Activated naive CD4-positive, alpha-beta T cell treated with anti-CD3 and anti-CD28 coated beads for 36 hours (primary cell): ENCODE measurements around the gene SIK3. TPM values are rescaled to one million over a fixed set of nuclear protein-coding genes. Genes with fewer than 3 reads are reported as not detected.

ENCODE experiments used
- CTCF ChIA-PET: fragments of 350-600 bp; sonication (Branson Sonifier 250); formaldehyde crosslinking; loops from one replicate; lab custom pipeline; 2021; ENCODE audit warnings: antibody characterized with exemption; lab: Charles Lee
- DNase-seq: peaks from one replicate; pipeline ENCODE4 v3.0.0-alpha.2; 2020
- H3K27ac Mint-ChIP-seq: one replicate; pipeline ENCODE4 v1.8.0; 2021; ENCODE audit warnings: mild to moderate bottlenecking, mixed read lengths
- H3K27me3 Mint-ChIP-seq: one replicate; pipeline ENCODE4 v1.8.0; 2021; ENCODE audit warnings: low read depth, mixed read lengths
- H3K36me3 Mint-ChIP-seq: one replicate; pipeline ENCODE4 v1.8.0; 2021; ENCODE audit warnings: low read depth, mixed read lengths
- H3K4me1 Mint-ChIP-seq: one replicate; pipeline ENCODE4 v1.8.0; 2021; ENCODE audit warnings: low read depth, mixed read lengths
- H3K4me3 Mint-ChIP-seq: one replicate; pipeline ENCODE4 v1.8.0; 2021; ENCODE audit warnings: mild to moderate bottlenecking, moderate library complexity, mixed read lengths
- H3K9me3 Mint-ChIP-seq: one replicate; pipeline ENCODE4 v1.8.0; 2021; ENCODE audit warnings: mixed read lengths
- intact Hi-C: fragments of 100-400 bp; cut with micrococcal nuclease; formaldehyde crosslinking; loops from one replicate; pipeline ENCODE4 v1.15.1; 2023
- total RNA-seq, 2 experiments: library from RNA; stranded (reverse); gene quantifications; one replicate each; pipeline ENCODE4 v1.2.3, GENCODE V29; 2021

The SIK3 gene
- total RNA-seq, 2 experiments from 2014 or later, result 13.8 to 15.7 TPM

DNA sequence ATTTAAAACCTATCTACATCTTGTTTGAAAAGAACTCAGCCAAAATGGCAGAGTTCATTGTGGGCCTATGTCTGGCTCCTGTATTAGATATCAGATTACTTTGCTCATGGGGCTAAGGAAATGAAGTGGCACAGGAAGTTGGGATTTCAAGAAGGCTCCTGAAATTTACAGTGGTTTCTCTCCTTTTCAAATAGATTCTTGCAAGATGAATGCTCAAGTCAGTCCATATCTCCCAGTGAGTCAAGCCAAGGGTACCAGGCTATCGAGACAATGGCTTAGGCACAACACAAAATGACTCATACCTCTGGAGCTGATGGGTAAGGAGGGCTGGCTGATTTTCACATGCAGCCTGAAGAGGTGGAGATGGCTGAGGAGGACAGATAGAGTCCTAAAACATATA lies 236.7 kb downstream of the SIK3 start:
- Mint-ChIP-seq H3K27ac (peak overlapping the region; percentile 19), H3K27me3 (no peaks in the 10 kb centered on the region), H3K4me1 (peaks cover 9% of the 10 kb centered on the region), H3K4me3 (no peak overlapping the region), H3K9me3 (no peaks in the 10 kb centered on the region), H3K36me3 (peaks cover 29% of the 10 kb centered on the region)
- intact Hi-C loops, result no loop called here
- CTCF ChIA-PET, result interaction anchor here (1.5 kb wide), 1 partner anchor 19 kb away, joined by 4 read pairs; no protein-coding TSS in a partner anchor
- DNase-seq, result no peak

DNA sequence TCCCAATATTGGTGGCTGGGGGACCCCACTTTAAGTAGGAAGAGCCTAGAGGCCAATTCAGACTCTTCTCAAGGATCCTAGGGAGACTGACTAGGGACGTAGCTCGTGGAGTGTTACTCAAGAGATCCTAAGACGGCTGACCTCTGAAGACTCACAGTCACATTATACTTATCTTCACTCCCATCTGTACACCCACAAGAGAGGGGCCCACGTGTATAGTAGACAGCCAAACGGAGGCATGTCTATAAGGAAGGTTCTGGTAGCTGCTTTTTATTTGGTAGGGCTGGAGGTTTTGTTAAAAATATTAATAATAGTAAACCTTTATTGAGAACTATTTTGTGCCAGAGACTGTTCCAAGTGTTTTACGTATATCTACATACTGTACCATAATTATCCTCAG lies 237.9 kb downstream of the SIK3 start:
- intact Hi-C loops, result no loop called here
- H3K4me1 Mint-ChIP-seq, result peaks cover 21% of the 10 kb centered on the region
- CTCF ChIA-PET, result interaction anchor here (0.6 kb wide), 1 partner anchor 118 kb away, joined by 3 read pairs; no protein-coding TSS in a partner anchor
- no peak overlapping the region for H3K27ac Mint-ChIP-seq
- H3K9me3 Mint-ChIP-seq, result no peaks in the 10 kb centered on the region
- H3K27me3 Mint-ChIP-seq, result no peaks in the 10 kb centered on the region
- H3K4me3 Mint-ChIP-seq, result no peak overlapping the region
- H3K36me3 Mint-ChIP-seq, result peaks cover 31% of the 10 kb centered on the region
- DNase-seq, result no peak

DNA sequence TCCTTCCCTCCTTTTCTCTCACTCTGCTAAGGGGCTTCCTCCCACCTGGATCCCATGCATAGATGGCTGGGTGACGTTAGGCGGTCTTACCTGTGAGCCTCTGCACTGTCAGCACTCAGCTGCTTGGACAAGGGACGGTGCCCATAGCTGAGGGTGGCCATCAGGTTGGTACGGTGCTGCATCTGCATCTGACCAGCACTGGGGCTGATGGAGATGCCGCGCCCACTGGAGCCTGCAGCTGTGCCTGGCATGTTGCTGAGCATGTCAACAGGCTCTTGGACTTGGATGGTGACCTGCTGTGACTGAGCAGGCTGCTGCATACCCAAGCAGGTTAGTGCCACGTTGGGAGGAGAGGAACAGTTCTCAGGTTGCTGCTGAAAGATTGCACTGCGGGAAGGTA lies 239.1 kb downstream of the SIK3 start:
- Mint-ChIP-seq H3K36me3 (peaks cover 40% of the 10 kb centered on the region), H3K4me3 (no peak overlapping the region), H3K27me3 (no peaks in the 10 kb centered on the region), H3K9me3 (no peaks in the 10 kb centered on the region), H3K27ac (no peak overlapping the region), H3K4me1 (peaks cover 30% of the 10 kb centered on the region)
- CTCF ChIA-PET, result interaction anchor here (0.7 to 1.1 kb wide), 2 partner anchors 23 to 322 kb away, joined by 4 read pairs; no protein-coding TSS in a partner anchor
- no peak for DNase-seq
- intact Hi-C loops, result no loop called here

DNA sequence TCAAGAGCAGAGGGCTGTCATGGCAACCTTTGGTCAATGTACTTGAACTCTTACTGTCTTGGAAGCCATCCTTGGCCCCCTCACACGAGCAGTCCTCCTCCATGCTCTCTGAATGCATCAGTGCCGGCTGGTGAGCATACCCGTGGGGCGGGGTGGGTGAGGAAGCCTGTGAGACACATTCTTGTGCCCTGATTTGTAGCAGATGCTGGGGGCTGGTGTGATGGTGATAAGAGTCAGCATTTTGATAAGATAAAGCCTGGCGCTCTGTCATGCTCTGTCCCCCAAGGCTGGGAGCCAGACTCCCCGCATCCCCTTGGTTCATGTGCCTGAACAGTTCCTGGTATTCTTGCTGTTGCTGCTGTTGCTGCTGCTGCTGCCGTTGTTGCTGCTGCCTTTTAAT lies 240.3 kb downstream of the SIK3 start:
- intact Hi-C loops, result no loop called here

DNA sequence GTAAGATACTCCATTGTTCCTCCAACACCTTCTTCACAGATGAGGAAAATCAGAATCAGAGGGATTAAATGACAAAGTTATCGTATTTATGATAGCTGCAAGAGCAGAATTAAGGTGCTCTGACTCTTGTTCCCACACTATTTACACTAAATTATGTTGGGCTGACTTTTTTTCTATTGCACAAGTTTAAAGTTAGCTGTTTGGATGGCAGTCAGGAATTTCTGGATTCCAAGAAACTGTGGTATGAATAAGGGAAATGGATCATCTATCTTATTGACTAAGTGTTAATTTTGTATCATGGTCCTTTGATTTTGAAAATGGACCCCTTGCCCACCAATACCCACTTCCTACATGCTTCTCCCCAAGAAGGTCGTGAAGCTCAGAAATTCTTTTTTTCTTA lies 240.9 kb downstream of the SIK3 start:
- H3K36me3 Mint-ChIP-seq, result peaks cover 38% of the 10 kb centered on the region
- H3K4me1 Mint-ChIP-seq, result peaks cover 48% of the 10 kb centered on the region
- DNase-seq, result no peak
- no peak overlapping the region for H3K27ac Mint-ChIP-seq
- H3K27me3 Mint-ChIP-seq, result no peaks in the 10 kb centered on the region
- intact Hi-C loops, result no loop called here
- CTCF ChIA-PET, result no interaction called here
- no peaks in the 10 kb centered on the region for H3K9me3 Mint-ChIP-seq
- H3K4me3 Mint-ChIP-seq, result no peak overlapping the region

More for the DNA sequence above, 240.3 kb downstream of the SIK3 start:
- H3K4me3 Mint-ChIP-seq, result no peak overlapping the region
- peaks cover 38% of the 10 kb centered on the region for H3K36me3 Mint-ChIP-seq
- no peaks in the 10 kb centered on the region for H3K9me3 Mint-ChIP-seq
- H3K27me3 Mint-ChIP-seq, result no peaks in the 10 kb centered on the region
- no peak overlapping the region for H3K27ac Mint-ChIP-seq
- DNase-seq, result no peak
- CTCF ChIA-PET, result no interaction called here
- H3K4me1 Mint-ChIP-seq, result peaks cover 42% of the 10 kb centered on the region

DNA sequence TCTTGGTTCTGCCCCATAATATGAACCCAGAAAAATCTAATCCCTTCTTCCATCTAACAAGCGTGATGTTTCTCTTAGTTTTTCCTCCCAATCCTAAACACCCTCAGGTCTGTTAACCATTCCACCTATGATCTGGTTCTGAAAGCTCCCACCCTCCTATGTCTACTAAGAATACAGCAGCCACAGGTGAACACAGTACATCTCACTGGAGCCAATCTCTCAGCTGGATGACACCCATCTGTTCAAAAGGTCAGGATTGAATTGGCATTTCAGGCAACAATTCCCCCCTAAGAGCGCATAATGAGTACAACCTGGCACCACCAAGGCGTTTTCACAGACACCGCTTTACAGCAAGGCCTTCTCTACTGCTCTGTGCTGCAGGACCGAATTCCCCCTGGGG lies 241.8 kb downstream of the SIK3 start:
- H3K36me3 Mint-ChIP-seq, result peaks cover 32% of the 10 kb centered on the region
- peaks cover 54% of the 10 kb centered on the region for H3K4me1 Mint-ChIP-seq
- CTCF ChIA-PET, result interaction anchor here (1.3 kb wide), 1 partner anchor 65 kb away, joined by 5 read pairs; the partner anchor contains the start of gene APOA5

DNA sequence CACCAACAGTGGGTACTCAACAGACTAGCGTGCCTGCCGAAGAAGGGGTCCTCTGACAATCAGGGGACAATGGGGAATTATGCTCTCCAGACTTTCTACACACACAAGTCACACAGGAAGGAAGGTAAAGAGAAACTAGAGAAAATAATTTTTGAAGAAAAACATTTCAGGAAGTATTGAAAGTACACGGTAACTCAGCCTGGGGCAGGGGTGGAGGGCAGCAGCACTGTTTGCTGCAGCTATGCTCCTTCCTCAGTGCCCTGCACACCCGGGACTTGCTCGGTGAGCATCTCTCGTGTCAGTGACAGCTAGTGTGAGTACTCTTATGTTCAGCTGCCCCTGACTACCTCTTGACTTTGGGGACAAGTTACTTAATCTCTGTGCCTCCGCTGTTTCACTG lies 242.8 kb downstream of the SIK3 start:
- no peaks in the 10 kb centered on the region for H3K9me3 Mint-ChIP-seq
- H3K27me3 Mint-ChIP-seq, result no peaks in the 10 kb centered on the region
- intact Hi-C loops, result no loop called here
- CTCF ChIA-PET, result interaction anchor here (1.3 kb wide), 1 partner anchor 64 kb away, joined by 5 read pairs; the partner anchor contains the start of gene APOA5
- no peak overlapping the region for H3K4me3 Mint-ChIP-seq
- peaks cover 28% of the 10 kb centered on the region for H3K36me3 Mint-ChIP-seq
- no peak for DNase-seq
- H3K27ac Mint-ChIP-seq, result no peak overlapping the region
- peaks cover 59% of the 10 kb centered on the region for H3K4me1 Mint-ChIP-seq

More for the DNA sequence above, 241.8 kb downstream of the SIK3 start:
- Mint-ChIP-seq H3K27me3 (no peaks in the 10 kb centered on the region), H3K27ac (no peak overlapping the region), H3K9me3 (no peaks in the 10 kb centered on the region), H3K4me3 (no peak overlapping the region)
- DNase-seq, result no peak
- intact Hi-C loops, result no loop called here

DNA sequence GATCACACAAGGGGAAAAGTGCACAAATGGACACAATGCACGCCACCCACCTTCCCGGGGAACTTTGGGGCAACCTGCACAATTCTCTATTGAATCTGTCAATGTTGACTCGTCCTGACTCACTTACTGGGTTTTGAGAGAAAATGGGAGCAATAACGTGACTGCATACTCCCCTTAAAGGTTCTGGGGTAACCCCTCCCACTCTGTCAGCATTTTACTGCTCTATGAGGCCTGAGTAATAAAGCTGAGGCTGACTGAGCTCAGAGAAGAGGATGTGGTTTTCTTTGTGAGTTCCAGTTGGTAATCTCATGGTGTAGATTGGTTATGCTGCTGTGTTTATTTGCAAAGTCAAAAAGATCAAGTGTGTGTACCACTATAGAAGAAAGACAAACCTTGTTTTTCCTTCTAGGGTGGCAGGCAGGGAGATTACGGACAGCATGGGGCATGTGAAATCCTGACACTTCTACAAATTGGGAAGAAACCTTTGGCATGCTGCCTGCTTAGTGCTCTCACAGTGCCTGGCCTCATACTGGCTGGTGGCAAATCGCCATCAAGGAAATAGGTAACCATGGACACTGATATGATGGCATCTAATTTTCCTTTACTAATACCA lies 244.7 kb downstream of the SIK3 start:
- peak overlapping the region; percentile 7 for H3K4me3 Mint-ChIP-seq
- CTCF ChIA-PET, result interaction anchor here (0.6 to 4.8 kb wide), 11 partner anchors 9 to 378 kb away, joined by 3 to 38 read pairs (median 3); partner anchors contain the start of genes APOA1 and SIDT2
- DNase-seq, result peak; percentile 80

DNA sequence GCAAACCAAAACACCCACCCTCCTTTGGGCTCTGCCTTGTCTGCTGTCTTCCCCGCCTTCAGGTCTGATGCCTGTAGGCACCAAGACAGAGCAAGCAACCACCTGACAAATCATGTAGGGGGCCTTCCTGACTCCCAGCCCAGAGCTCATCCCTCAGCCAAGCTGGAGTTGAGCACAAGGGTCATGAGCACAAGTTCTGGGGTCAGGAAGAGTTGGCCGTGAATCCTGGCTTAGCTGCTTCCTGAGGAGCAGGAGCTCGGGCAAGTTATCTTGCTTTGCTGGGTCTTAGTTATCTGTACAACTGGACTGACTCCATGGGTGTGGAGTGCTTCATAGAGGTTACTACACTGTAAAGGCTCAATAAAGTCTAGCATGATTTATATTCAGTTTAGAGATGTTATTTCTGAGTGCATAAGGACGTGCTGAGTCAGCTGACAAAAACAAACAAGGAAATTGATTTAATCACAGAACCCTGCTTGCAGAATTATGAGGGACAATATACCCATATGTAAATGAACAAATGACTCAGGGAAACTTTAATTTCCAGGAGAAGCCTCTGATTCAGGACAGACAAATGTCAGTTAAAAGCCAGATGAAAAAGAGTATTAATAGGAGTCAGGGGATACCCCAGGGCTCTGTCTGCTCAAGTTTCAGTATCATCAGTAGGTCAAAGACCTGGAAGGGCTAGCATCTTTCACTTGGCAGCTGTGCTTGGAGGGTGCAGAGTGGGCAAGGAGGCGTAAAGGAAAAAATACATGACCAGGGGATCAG lies 245.8 kb downstream of the SIK3 start:
- Mint-ChIP-seq H3K27ac (peak overlapping the region; percentile 88), H3K4me3 (peak overlapping the region; percentile 47), H3K9me3 (no peaks in the 10 kb centered on the region), H3K4me1 (peaks cover 59% of the 10 kb centered on the region), H3K36me3 (peaks cover 18% of the 10 kb centered on the region), H3K27me3 (no peaks in the 10 kb centered on the region)
- DNase-seq, result peak; percentile 31
- CTCF ChIA-PET, result interaction anchor here (0.7 to 4.8 kb wide), 8 partner anchors 8 to 374 kb away, joined by 3 to 38 read pairs (median 4); partner anchors contain the start of genes APOA1 and APOA5
- intact Hi-C loops, result loop anchor here (1.0 to 5.0 kb wide), 17 partner anchors 30 to 1135 kb away; partner anchors contain the start of genes CEP164, IL10RA, SIDT2 and SIK3

More for the DNA sequence above, 244.7 kb downstream of the SIK3 start:
- no peaks in the 10 kb centered on the region for H3K27me3 Mint-ChIP-seq
- no peaks in the 10 kb centered on the region for H3K9me3 Mint-ChIP-seq
- peaks cover 24% of the 10 kb centered on the region for H3K36me3 Mint-ChIP-seq
- peaks cover 59% of the 10 kb centered on the region for H3K4me1 Mint-ChIP-seq
- intact Hi-C loops, result loop anchor here (1.0 to 5.0 kb wide), 15 partner anchors 29 to 1134 kb away; partner anchors contain the start of genes IL10RA, SIDT2 and SIK3
- H3K27ac Mint-ChIP-seq, result peak overlapping the region; percentile 88

DNA sequence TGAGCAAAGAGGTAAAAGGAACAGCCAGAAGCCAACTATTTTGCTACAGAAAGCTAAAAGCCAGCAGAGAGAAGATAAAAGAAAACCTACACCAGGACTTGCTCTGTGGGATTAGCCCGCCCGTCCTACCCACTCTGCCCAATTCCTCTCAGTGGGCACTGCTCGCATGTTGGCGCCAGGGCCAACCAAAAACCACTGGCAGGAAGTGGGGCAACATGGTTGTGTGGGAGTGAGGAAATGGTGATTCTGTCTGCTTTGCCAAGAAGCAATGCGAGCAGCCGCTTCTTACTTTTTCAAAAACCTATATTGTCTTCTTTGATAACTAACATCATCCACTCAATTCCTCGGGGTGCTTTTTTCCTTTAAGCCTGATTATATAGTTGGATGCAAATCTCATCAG lies 246.6 kb downstream of the SIK3 start:
- CTCF ChIA-PET, result interaction anchor here (0.7 to 4.8 kb wide), 7 partner anchors 11 to 255 kb away, joined by 3 to 38 read pairs (median 4); partner anchors contain the start of genes APOA1, APOA5 and ZPR1
- H3K4me1 Mint-ChIP-seq, result peaks cover 54% of the 10 kb centered on the region
- H3K4me3 Mint-ChIP-seq, result no peak overlapping the region
- peaks cover 23% of the 10 kb centered on the region for H3K36me3 Mint-ChIP-seq
- no peaks in the 10 kb centered on the region for H3K9me3 Mint-ChIP-seq
- no peaks in the 10 kb centered on the region for H3K27me3 Mint-ChIP-seq
- peak overlapping the region; percentile 48 for H3K27ac Mint-ChIP-seq
- peak; percentile 72 for DNase-seq
- intact Hi-C loops, result loop anchor here (1.0 to 5.0 kb wide), 7 partner anchors 15 to 1136 kb away; partner anchors contain the start of genes CEP164, IL10RA and ZPR1

DNA sequence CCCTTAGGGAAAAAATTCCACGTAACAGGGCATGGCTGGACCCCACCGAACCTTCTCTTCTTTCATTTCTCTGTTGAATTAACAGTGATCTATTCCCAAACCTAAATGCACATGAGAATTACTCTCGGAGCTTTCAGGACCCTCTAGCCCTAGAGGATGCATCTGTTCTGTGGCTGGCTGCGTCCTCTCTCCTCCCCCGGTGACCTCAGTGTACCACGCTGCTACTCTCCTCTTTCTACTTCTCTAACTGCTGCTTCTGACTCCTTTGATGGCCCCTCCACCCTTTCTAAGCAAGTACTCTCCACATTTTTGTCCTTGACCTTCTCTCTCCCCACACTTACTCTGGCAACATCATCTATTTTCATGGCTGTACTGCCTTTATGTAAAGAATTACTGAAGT lies 248.7 kb downstream of the SIK3 start:
- no peak for DNase-seq
- intact Hi-C loops, result no loop called here
- no peak overlapping the region for H3K27ac Mint-ChIP-seq
- peaks cover 17% of the 10 kb centered on the region for H3K36me3 Mint-ChIP-seq
- H3K9me3 Mint-ChIP-seq, result no peaks in the 10 kb centered on the region
- CTCF ChIA-PET, result interaction anchor here (0.8 kb wide), 1 partner anchor 28 kb away, joined by 3 read pairs; no protein-coding TSS in a partner anchor
- H3K4me1 Mint-ChIP-seq, result peaks cover 35% of the 10 kb centered on the region
- H3K27me3 Mint-ChIP-seq, result no peaks in the 10 kb centered on the region
- no peak overlapping the region for H3K4me3 Mint-ChIP-seq

DNA sequence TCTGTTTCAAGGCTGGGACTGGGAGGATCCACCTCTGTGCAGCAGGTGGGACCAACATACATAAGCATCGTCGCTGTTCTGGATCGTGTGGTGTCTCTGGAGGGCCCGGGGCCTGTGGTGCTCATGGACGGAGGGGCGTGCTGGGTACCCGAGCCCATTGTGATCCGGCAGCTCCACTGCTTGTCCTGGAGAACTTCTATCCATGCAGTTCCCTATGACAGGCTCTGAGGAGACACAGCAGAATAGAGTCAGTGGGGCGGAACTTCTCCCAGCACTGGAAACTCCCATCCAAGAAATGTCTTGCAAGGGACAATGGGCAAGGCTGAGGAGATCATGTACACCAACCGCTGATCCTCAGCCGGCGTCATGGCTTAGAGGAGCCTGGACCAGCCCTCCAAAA lies 249.2 kb downstream of the SIK3 start:
- CTCF ChIA-PET, result interaction anchor here (0.8 to 1.7 kb wide), 3 partner anchors 12 to 58 kb away, joined by 3 to 7 read pairs (median 4); partner anchors contain the start of genes APOA1 and APOA5
- Mint-ChIP-seq H3K36me3 (peaks cover 13% of the 10 kb centered on the region), H3K9me3 (no peaks in the 10 kb centered on the region), H3K4me1 (peaks cover 31% of the 10 kb centered on the region), H3K27me3 (no peaks in the 10 kb centered on the region), H3K27ac (no peak overlapping the region), H3K4me3 (no peak overlapping the region)
- intact Hi-C loops, result no loop called here
- no peak for DNase-seq
